Thymus (tissue), 11 donors: ENCODE results near the gene HBP1. TPM values are rescaled to one million over a fixed set of nuclear protein-coding genes. Genes with fewer than 3 reads are reported as not detected.
"Not testable (repeated sequence)": the region's sequence is repeated elsewhere in the genome, so short reads cannot be mapped to it uniquely, and the experiment has no call there.

Experiments
- DNase-seq, 9 donors: peaks; one replicate each; pipeline ENCODE4 v3.0.0-alpha.2; 2013; ENCODE audit warnings: low spot score in 9 of 9, low read depth in 6 of 9, missing footprints in 1 of 9
- H3K27ac ChIP-seq, 2 donors: one replicate each; pipeline ENCODE4 v1.5.1; 2013; ENCODE audit warnings: control low read depth in 1 of 2, low read depth in 1 of 2, low read length in 1 of 2, mild to moderate bottlenecking in 1 of 2, moderate library complexity in 1 of 2
- H3K27me3 ChIP-seq, 2 donors: one replicate each; pipeline ENCODE4 v1.5.1; 2013; ENCODE audit warnings: low read length in 1 of 2; ENCODE audit not compliant: control insufficient read depth in 2 of 2, insufficient read depth in 1 of 2
- H3K36me3 ChIP-seq, 2 donors: one replicate each; pipeline ENCODE4 v1.5.1; 2013; ENCODE audit warnings: low read length in 1 of 2, mild to moderate bottlenecking in 1 of 2, moderate library complexity in 1 of 2; ENCODE audit not compliant: control insufficient read depth in 2 of 2, insufficient read depth in 2 of 2
- H3K4me1 ChIP-seq, 2 donors: one replicate each; pipeline ENCODE4 v1.5.1; 2013; ENCODE audit warnings: low read length in 2 of 2; ENCODE audit not compliant: control insufficient read depth in 2 of 2, insufficient read depth in 2 of 2
- H3K4me3 ChIP-seq, 2 donors: one replicate each; pipeline ENCODE4 v1.5.1; 2013; ENCODE audit warnings: low read length in 2 of 2, control low read depth in 1 of 2, mild to moderate bottlenecking in 1 of 2
- H3K9me3 ChIP-seq, 2 donors: one replicate each; pipeline ENCODE4 v1.5.1; 2013; ENCODE audit warnings: low read length in 1 of 2, mild to moderate bottlenecking in 1 of 2; ENCODE audit not compliant: control insufficient read depth in 2 of 2, insufficient read depth in 1 of 2
- WGBS: extraction: QIAGEN DNeasy Blood & Tissue Kit; methylation state at CpG from one replicate; pipeline ENCODE4 v1.1.7; 2013; 5-methylcytosine and 5-hydroxymethylcytosine counted together
- polyA plus RNA-seq: library from polyadenylated mRNA; stranded (reverse); fragments of 200-250 nt; gene quantifications from one replicate; pipeline ENCODE4 v1.2.3, GENCODE V29; 2013
- total RNA-seq: library from RNA; stranded (reverse); fragments of 120-200 nt; gene quantifications from one replicate; pipeline ENCODE4 v1.2.4, GENCODE V29; 2013
- donor health status: healthy.

The HBP1 gene
- total and polyA plus RNA-seq, 2 donors = 56.7 to 64.1 TPM

GRCh38 chr7:107130487-107131220 is 38.1 kb upstream of the HBP1 start:
- WGBS = 94% methylated on average over 6 of the region's 6 CpGs
- H3K27me3 ChIP-seq = no peaks in the 10 kb centered on the region
- H3K4me1 ChIP-seq = peaks cover 0 to 6% of the 10 kb centered on the region in 2 donors
- H3K4me3 ChIP-seq = no peak overlapping the region
- H3K27ac ChIP-seq = no peak overlapping the region
- no peaks in the 10 kb centered on the region for H3K36me3 ChIP-seq
- no peaks in the 10 kb centered on the region for H3K9me3 ChIP-seq
- DNase-seq = no peak

- no peak overlapping the region for H3K27ac ChIP-seq
- H3K4me1 ChIP-seq = no peaks in the 10 kb centered on the region
- no peaks in the 10 kb centered on the region for H3K9me3 ChIP-seq
- H3K36me3 ChIP-seq = no peaks in the 10 kb centered on the region
- 94% methylated on average over 2 of the region's 2 CpGs for WGBS
- no peaks in the 10 kb centered on the region for H3K27me3 ChIP-seq
- no peak for DNase-seq
- no peak overlapping the region for H3K4me3 ChIP-seq
Observed at GRCh38 chr7:107133396-107133795, 35.4 kb upstream of the HBP1 start.

GRCh38 chr7:107138696-107139420 is 29.9 kb upstream of the HBP1 start:
- 92% methylated on average over 7 of the region's 7 CpGs for WGBS
- DNase-seq = no peak
- no peaks in the 10 kb centered on the region for H3K36me3 ChIP-seq
- H3K4me3 ChIP-seq = no peak overlapping the region
- H3K27ac ChIP-seq = no peak overlapping the region
- no peaks in the 10 kb centered on the region for H3K4me1 ChIP-seq
- no peaks in the 10 kb centered on the region for H3K27me3 ChIP-seq
- H3K9me3 ChIP-seq = no peaks in the 10 kb centered on the region

GRCh38 chr7:107143875-107144274 is 24.9 kb upstream of the HBP1 start:
- H3K4me3 ChIP-seq, H3K36me3 ChIP-seq, H3K27me3 ChIP-seq, H3K27ac ChIP-seq, DNase-seq, H3K4me1 ChIP-seq, H3K9me3 ChIP-seq: not testable (repeated sequence)
- 89% methylated on average over 5 of the region's 5 CpGs for WGBS

GRCh38 chr7:107145067-107145838 is 23.6 kb upstream of the HBP1 start:
- Histone ChIP-seq H3K36me3 (no peaks in the 10 kb centered on the region), H3K27me3 (no peaks in the 10 kb centered on the region), H3K4me3 (no peak overlapping the region), H3K9me3 (no peaks in the 10 kb centered on the region), H3K27ac (no peak overlapping the region), H3K4me1 (no peaks in the 10 kb centered on the region)
- no peak for DNase-seq
- 97% methylated on average over 4 of the region's 4 CpGs for WGBS

- Histone ChIP-seq H3K36me3 (no peaks in the 10 kb centered on the region), H3K27me3 (no peaks in the 10 kb centered on the region), H3K4me3 (no peak overlapping the region), H3K9me3 (no peaks in the 10 kb centered on the region), H3K4me1 (no peaks in the 10 kb centered on the region), H3K27ac (no peak overlapping the region)
- peak in 2 of 9 donors; percentile 42 to 54 for DNase-seq
- WGBS = 39% methylated on average over 3 of the region's 3 CpGs
Observed at GRCh38 chr7:107147464-107148393, 21.1 kb upstream of the HBP1 start.

- 97% methylated on average over 2 of the region's 2 CpGs for WGBS
- Histone ChIP-seq H3K9me3 (no peaks in the 10 kb centered on the region), H3K27me3 (no peaks in the 10 kb centered on the region), H3K36me3 (no peaks in the 10 kb centered on the region), H3K27ac (no peak overlapping the region), H3K4me1 (no peaks in the 10 kb centered on the region), H3K4me3 (no peak overlapping the region)
- no peak for DNase-seq
Observed at GRCh38 chr7:107148721-107149120, 20.1 kb upstream of the HBP1 start.

GRCh38 chr7:107149863-107150262 is 18.9 kb upstream of the HBP1 start:
- Histone ChIP-seq H3K4me1 (no peaks in the 10 kb centered on the region), H3K4me3 (no peak overlapping the region), H3K9me3 (no peaks in the 10 kb centered on the region), H3K27me3 (no peaks in the 10 kb centered on the region), H3K36me3 (no peaks in the 10 kb centered on the region), H3K27ac (no peak overlapping the region)
- WGBS = 99% methylated on average over 1 of the region's 1 CpG
- no peak for DNase-seq
